NCI-H526 (cell line): ENCODE data around the gene TRIM16.
"Not testable (repeated sequence)": the region's sequence is repeated elsewhere in the genome, so short reads cannot be mapped to it uniquely, and the experiment has no call there.

ENCODE experiments used
- DNase-seq, 2 experiments: peaks; one replicate each; lab custom pipeline; 2025; lab: John Stamatoyannopoulos, UW

TRIM16 gene

DNA sequence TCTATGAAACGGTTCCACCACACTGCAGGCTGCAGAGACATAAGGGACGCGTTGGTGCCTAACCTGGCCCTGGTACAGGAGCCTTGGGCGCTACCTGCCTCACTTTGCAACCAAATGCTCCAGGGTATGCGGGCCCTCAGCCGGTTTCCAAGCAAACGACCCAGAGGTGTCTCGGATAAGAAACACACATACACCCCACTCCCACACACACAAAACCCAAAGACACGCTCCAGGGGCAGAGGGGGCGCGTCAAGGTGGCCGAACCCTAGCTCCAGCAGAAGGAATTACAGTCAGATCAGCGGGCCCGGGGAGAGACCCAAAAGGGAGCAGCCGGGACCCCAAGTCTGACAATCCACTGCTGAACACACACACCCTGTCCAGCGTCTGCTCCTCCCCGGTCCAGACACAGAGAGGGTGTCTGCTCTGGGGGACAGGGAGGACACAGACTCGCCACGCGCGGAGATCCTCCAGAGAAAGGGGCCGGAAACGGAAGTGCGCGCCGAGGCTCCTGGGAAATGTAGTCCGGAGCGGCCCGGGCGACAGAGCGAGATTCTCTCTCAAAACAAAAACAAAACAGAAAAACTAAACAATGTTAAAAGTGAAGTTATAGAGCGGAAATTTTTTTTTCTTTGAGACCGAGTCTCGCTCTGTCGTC lies at the start of gene TRIM16:
TRIM16 (minus strand) TSS at position 488 of the 655 bp plus-strand sequence. CDS start 32,702 bp downstream, outside the sequence.
- DNase-seq: peak; percentile 0 to 45

DNA sequence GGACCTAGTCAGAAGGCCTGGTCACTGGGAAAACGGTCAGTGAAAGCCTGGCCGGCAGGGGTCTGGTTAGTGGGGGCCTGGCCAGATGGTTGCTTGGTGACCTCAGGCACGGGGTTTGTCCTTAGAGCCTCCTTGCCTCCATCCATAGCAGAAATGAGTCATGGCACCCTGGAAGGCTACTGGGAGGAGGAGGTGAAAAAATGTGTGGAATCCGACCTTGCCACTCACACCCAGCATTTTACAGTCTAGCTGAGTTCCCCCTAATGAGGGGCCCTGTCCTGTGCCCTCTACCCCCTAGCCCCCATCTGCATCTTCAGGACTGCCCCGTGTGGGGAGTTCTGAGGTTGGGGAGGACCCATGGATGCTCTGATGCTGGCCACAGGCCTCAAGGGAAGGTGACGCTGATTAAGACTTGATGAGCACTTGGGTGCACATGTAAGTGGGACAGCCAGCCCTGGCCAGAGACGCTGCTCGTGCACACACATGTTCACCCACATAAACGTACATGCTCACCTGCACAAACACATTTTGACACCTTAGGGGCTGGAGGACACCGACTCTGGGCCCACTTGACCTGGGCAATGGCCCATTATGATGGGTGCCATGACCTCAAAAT lies 49.2 kb upstream of the TRIM16 start:
- not testable (repeated sequence) for DNase-seq

DNA sequence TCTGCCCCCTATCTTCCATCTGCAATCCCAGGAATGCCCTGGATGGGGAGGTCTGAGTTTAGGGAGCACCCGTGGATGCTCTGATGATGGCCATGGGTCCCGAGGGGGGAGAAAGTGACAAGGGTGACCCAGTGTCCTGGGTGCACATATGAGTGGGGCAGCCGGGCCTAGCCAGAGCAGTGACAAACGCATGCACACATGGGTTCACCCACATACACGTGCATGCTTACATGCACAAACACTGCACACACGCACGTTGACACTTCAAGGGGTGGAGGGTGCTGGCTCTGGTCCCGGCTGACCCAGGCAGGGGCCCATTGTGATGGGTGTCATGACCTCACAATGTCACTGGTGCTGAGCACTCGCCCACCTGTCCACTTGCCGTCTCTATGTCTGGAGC lies 47.8 kb upstream of the TRIM16 start, which contains the start of gene TBC1D26:
TBC1D26 (plus strand) TSS at position 384 of the 400 bp plus-strand sequence. CDS start 3,066 bp downstream, outside the sequence.
- DNase-seq: not testable (repeated sequence)

DNA sequence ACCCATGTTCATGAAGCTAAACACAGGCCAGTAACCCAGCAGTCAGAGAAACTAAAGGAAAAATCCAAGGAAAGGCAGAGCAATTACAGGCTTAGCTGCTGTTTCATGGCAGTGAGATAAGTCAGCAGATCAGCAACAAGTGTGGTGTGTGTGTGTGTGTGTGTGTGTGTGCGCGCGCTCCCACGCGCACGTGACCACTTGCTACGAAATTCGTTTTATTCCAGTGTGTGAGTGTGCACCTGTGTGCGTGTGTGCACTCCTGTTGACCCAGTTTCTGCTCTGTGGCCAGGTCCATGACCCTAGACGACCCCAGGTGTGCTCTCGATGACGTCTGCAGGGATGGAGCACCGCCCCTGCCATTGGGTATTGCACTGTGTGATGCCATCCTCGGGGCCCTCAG lies 46.4 kb upstream of the TRIM16 start:
- DNase-seq: not testable (repeated sequence)

DNA sequence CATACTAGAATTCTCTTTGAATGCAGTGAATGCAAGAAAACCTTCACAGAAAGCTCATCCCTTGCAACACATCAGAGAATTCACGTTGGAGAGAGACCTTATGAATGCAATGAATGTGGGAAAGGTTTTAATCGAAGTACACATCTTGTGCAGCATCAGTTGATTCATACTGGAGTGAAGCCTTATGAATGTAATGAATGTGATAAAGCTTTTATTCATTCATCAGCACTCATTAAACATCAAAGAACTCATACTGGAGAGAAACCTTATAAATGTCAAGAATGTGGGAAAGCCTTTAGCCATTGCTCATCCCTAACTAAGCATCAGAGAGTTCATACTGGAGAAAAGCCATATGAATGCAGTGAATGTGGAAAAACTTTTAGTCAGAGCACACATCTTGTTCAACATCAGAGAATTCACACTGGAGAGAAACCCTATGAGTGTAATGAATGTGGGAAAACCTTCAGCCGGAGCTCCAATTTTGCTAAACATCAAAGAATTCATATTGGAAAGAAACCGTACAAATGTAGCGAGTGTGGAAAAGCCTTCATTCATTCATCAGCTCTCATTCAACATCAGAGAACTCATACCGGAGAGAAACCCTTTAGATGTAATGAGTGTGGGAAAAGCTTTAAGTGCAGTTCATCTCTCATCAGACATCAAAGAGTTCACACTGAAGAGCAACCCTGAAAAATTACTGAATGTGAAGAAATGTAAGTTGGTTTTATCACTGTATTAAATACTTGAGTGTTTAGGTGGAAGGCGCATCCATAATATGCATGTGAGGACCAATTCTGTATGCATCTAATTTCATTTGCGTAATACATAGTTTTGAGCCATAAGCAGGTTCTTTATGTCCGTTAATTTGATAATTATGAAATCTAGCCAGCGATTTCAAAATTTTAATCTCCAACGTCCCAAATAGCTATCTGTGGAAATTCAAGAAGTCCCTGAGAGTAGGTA lies 32.8 kb upstream of the TRIM16 start:
- not testable (repeated sequence) for DNase-seq

DNA sequence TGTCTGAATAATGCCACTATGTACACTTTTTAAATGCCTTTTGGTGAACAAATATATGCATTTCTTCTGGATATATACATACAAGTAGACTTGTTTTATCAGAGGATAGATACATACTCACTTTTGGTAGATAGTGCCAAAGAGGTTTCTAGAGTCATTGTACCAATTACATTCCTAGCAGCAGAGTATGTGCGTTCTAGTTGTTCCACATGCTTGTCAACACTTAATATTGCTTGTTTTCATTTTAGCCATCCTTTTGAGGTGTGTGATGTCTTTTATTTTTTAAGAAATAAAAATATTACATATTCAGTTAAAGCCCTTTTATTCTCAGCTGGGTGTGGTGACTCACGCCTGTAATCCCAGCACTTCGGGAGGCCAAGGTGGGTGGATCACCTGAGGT lies 24.8 kb upstream of the TRIM16 start:
- not testable (repeated sequence) for DNase-seq

- not testable (repeated sequence) for DNase-seq
Observed at GRCh38 chr17:15704813-15705212, 20.7 kb upstream of the TRIM16 start.

DNA sequence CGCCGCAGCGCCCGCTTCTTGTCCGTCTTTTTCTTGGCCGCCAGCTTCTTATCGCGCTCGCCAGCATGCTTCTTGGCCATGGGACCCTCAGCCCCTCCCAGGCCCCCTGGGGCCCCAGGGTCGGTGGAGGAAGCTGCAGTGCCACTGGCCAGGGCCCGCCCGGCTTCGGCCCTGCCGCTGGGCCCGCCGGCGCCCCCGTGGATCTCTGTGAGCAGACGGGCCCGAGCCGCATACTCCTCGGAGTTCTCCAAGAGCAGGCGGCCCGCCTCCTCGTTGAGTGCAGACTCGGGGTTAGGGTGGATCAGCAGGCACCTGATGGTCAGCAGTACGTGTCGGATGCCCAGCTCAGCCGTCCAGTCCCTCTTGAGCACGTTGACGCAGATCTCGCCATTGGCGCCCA lies 20.1 kb upstream of the TRIM16 start:
- DNase-seq: not testable (repeated sequence)

DNA sequence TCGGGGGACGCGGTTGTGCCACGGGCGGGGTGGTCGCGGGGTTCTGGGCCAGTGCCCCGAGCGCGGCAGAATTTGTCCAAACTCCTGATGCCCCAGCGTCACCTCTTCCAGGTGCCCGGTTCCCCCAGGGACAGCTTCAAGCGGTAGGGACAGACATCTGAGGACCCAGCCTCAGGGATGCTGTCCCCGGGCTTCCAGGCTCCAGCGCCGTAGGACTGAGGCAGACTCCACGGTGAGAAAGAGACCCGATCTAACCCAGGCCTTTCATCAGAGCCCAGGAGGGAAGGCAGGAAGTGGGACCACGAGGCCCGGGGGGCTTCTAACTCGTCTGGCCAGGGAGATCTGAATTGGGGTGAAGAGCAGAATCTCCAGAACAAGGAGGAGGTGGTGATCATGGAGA lies 15.8 kb upstream of the TRIM16 start:
- not testable (repeated sequence) for DNase-seq

- peak; percentile 98 to 99 for DNase-seq
Observed at GRCh38 chr17:15699413-15699924, 15.4 kb upstream of the TRIM16 start, which contains the start of gene ZNF286A. Gene ZNF286A (plus strand): TSS chr17:15699752. CDS start chr17:15700330, 578 bp downstream.

- DNase-seq: not testable (repeated sequence)
Observed at GRCh38 chr17:15698967-15699366, 14.9 kb upstream of the TRIM16 start.

GRCh38 chr17:15687494-15687893 lies 3.4 kb upstream of the TRIM16 start:
- DNase-seq: not testable (repeated sequence)

DNA sequence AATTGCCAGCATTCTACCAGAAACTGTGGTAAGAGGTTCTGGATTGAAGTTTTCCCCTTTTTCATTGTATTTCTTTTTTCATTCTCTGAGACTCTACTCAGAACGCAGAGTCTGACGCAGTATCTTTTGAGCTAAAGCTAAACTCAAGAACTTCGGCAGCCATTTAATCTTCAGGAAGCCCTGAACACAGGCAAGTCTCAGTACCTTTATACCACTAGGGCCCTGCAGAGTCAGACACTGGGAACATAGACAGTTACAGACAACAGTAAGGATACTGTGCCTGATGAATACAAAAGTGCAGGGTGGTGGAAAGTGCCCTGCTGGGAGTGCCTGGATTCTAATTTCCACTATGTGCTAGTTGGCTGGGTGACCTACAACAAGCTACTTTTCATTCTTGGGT lies 976 bp downstream of the TRIM16 start:
- not testable (repeated sequence) for DNase-seq

GRCh38 chr17:15675991-15676390 lies 8.1 kb downstream of the TRIM16 start:
- not testable (repeated sequence) for DNase-seq

DNA sequence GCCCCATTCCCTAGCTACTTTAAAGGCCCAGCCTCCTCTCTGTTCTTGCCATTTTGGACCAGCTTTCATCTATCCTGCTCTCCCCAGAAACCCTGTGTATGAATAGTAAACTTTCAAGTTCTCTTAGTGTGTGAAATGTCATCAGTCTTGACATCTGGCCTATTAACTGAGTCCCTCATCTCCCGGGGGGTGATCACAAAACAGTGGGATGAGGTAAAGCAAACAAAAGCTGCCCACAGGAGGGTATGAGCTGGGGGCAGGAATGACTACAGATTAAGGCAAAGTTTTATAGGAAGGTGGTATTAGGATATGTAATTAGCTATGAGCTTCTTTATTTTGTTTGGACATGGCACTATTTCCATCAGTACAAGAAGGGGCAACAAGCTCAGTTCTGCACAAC lies 9.5 kb downstream of the TRIM16 start:
- DNase-seq: not testable (repeated sequence)

- not testable (repeated sequence) for DNase-seq
Observed at GRCh38 chr17:15669526-15669925, 14.6 kb downstream of the TRIM16 start.

DNA sequence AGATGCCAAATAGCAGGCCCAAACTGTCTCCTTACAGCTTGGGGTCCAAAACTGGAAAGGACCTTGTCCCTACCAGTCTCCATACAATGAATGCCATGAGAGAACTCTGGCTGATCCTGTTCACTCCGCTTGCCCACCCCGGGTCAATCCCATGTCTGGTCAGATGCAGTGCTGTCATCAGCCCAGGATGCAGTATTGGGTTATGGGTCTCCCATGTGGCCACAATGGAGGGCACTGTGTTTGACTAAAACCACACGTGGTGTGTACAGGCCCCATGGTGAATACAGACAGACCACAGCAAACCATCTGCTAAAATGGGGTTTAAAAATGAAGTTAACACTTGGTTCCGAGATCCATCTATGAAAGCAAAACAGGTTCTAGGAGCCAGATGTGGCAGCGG lies 20.4 kb downstream of the TRIM16 start:
- no peak for DNase-seq

- DNase-seq: no peak
Observed at GRCh38 chr17:15663176-15663575, 20.9 kb downstream of the TRIM16 start.

GRCh38 chr17:15662681-15663080 lies 21.4 kb downstream of the TRIM16 start:
- DNase-seq: no peak

DNA sequence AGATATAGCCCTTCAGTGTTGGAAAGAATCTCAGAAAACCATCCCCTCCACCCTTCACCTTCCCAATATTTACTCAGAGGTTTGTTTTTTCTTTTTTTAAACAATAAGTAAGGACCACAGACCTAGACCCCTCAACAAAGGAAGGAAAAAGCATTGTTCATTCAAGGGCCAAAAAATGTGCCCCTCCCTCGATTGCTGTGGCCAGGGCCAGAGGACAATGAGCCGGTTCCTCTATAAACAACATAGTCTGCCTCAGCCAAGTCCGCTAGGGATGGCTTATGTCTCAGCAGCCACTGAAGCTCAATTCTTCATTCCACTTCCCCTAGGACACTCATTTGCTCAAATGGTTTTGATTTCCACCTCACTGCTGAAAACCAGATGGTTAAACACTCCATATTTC lies 24.0 kb downstream of the TRIM16 start:
- DNase-seq: no peak

DNA sequence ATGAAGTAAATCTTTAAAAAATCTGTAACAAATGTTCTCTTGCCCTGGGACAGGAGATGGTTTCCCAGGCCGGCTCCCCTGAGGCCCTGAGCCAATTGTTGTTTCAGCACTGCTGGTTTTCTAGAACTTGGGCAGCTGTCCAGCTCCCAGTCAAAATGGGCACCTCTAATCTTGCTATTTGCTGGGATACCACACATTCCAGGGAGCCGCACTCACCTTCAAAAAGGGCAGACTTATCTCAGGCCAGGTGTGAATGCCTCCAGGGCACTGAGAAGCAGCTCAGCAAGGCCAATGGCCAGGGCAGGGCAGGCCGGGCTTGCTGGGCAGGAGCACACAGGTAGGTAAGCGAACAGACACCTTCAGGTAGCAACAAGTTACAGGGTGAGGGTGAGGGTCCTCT lies 24.4 kb downstream of the TRIM16 start:
- no peak for DNase-seq

- no peak for DNase-seq
Observed at GRCh38 chr17:15659236-15659635, 24.9 kb downstream of the TRIM16 start.
